ENCODE results near the gene FBXO7.

DNA sequence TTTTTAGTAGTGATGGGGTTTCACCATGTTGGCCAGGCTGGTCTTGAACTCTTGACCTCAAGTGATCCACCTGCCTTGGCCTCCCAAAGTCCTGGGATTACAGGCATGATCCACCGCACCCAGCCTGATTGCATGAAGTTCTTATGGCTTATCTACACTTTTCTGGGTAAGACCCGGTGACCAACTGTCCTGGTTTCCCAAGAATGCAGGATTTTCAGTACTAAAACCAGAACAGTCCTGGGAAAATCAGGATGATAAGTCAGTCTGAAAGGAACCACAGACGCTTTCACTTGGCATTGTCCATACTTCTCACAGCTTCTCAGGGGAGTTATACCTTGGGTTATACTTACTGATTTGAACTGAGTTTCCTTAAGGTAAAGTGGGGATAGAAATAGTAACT is 8.9 kb upstream of the FBXO7 start:
- TF ChIP-seq, protein P1, sequence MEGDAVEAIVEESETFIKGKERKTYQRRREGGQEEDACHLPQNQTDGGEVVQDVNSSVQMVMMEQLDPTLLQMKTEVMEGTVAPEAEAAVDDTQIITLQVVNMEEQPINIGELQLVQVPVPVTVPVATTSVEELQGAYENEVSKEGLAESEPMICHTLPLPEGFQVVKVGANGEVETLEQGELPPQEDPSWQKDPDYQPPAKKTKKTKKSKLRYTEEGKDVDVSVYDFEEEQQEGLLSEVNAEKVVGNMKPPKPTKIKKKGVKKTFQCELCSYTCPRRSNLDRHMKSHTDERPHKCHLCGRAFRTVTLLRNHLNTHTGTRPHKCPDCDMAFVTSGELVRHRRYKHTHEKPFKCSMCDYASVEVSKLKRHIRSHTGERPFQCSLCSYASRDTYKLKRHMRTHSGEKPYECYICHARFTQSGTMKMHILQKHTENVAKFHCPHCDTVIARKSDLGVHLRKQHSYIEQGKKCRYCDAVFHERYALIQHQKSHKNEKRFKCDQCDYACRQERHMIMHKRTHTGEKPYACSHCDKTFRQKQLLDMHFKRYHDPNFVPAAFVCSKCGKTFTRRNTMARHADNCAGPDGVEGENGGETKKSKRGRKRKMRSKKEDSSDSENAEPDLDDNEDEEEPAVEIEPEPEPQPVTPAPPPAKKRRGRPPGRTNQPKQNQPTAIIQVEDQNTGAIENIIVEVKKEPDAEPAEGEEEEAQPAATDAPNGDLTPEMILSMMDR (IDR thresholded peaks at IDR 0.05; ENCODE audit: low read depth, low read length), result no peak
- TF ChIP-seq EZH2phosphoT487 (IDR thresholded peaks at IDR 0.05; ENCODE audit: low read depth), result no peak

Measured in OCI-LY3 (cell line).